ENCODE measurements around the gene CEACAM3. TPM values are rescaled to one million over a fixed set of nuclear protein-coding genes. Genes with fewer than 3 reads are reported as not detected.

The CEACAM3 gene
- total RNA-seq, 1 donor: not detected

GRCh38 chr19:41799444-41800000 is 3.1 kb downstream of the CEACAM3 start:
- Histone ChIP-seq H4K20me1 (ENCODE audit: insufficient read depth, low read length) (no peaks in the 10 kb centered on the region), H2AFZ (ENCODE audit: low read length) (no peak overlapping the region), H3K36me3 (ENCODE audit: insufficient read depth, low read length) (no peaks in the 10 kb centered on the region), H3K4me2 (ENCODE audit: insufficient read depth, low read length) (no peak overlapping the region), H3K79me2 (ENCODE audit: insufficient read depth, low read length) (no peaks in the 10 kb centered on the region), H3K27me3 (ENCODE audit: insufficient read depth, low read length) (no peaks in the 10 kb centered on the region), H3K27ac (ENCODE audit: low read depth, low read length) (no peak overlapping the region), H3K4me1 (ENCODE audit: insufficient read depth, low read length) (no peaks in the 10 kb centered on the region), H3K9me3 (ENCODE audit: low read depth, low read length) (no peaks in the 10 kb centered on the region), H3K4me3 (ENCODE audit: insufficient read depth, low read length) (no peak overlapping the region)
- no peak for TF ChIP-seq CTCF (IDR thresholded peaks at IDR 0.05; ENCODE audit: extremely low read depth, low read depth, low read length)
- DNase-seq (ENCODE audit: insufficient read length, low spot score, missing footprints): no peak

GRCh38 chr19:41801031-41801430 is 4.6 kb downstream of the CEACAM3 start:
- no peak for DNase-seq (ENCODE audit: insufficient read length, low spot score, missing footprints)
- no peak for TF ChIP-seq CTCF (IDR thresholded peaks at IDR 0.05; ENCODE audit: extremely low read depth, low read depth, low read length)
- no peaks in the 10 kb centered on the region for H3K9me3 ChIP-seq (ENCODE audit: low read depth, low read length)
- H3K36me3 ChIP-seq (ENCODE audit: insufficient read depth, low read length): no peaks in the 10 kb centered on the region
- no peak overlapping the region for H3K4me2 ChIP-seq (ENCODE audit: insufficient read depth, low read length)
- H4K20me1 ChIP-seq (ENCODE audit: insufficient read depth, low read length): no peaks in the 10 kb centered on the region
- no peak overlapping the region for H3K27ac ChIP-seq (ENCODE audit: low read depth, low read length)
- H3K4me1 ChIP-seq (ENCODE audit: insufficient read depth, low read length): no peaks in the 10 kb centered on the region
- H3K27me3 ChIP-seq (ENCODE audit: insufficient read depth, low read length): no peaks in the 10 kb centered on the region
- H3K4me3 ChIP-seq (ENCODE audit: insufficient read depth, low read length): no peak overlapping the region
- H2AFZ ChIP-seq (ENCODE audit: low read length): no peak overlapping the region
- H3K79me2 ChIP-seq (ENCODE audit: insufficient read depth, low read length): no peaks in the 10 kb centered on the region

- H3K27ac ChIP-seq (ENCODE audit: low read depth, low read length): no peak overlapping the region
- no peak for DNase-seq (ENCODE audit: insufficient read length, low spot score, missing footprints)
- H3K4me1 ChIP-seq (ENCODE audit: insufficient read depth, low read length): no peaks in the 10 kb centered on the region
- H3K27me3 ChIP-seq (ENCODE audit: insufficient read depth, low read length): no peaks in the 10 kb centered on the region
- H3K4me3 ChIP-seq (ENCODE audit: insufficient read depth, low read length): no peak overlapping the region
- H3K4me2 ChIP-seq (ENCODE audit: insufficient read depth, low read length): no peak overlapping the region
- H3K79me2 ChIP-seq (ENCODE audit: insufficient read depth, low read length): no peaks in the 10 kb centered on the region
- no peak overlapping the region for H2AFZ ChIP-seq (ENCODE audit: low read length)
- no peak for TF ChIP-seq CTCF (IDR thresholded peaks at IDR 0.05; ENCODE audit: extremely low read depth, low read depth, low read length)
- no peaks in the 10 kb centered on the region for H4K20me1 ChIP-seq (ENCODE audit: insufficient read depth, low read length)
- no peaks in the 10 kb centered on the region for H3K36me3 ChIP-seq (ENCODE audit: insufficient read depth, low read length)
- H3K9me3 ChIP-seq (ENCODE audit: low read depth, low read length): no peaks in the 10 kb centered on the region
Observed at GRCh38 chr19:41801792-41802211, 5.4 kb downstream of the CEACAM3 start.

GRCh38 chr19:41802770-41803169 is 6.4 kb downstream of the CEACAM3 start:
- Histone ChIP-seq H3K27ac (ENCODE audit: low read depth, low read length) (no peak overlapping the region), H3K4me1 (ENCODE audit: insufficient read depth, low read length) (no peaks in the 10 kb centered on the region), H2AFZ (ENCODE audit: low read length) (no peak overlapping the region), H3K4me2 (ENCODE audit: insufficient read depth, low read length) (no peak overlapping the region), H3K36me3 (ENCODE audit: insufficient read depth, low read length) (no peaks in the 10 kb centered on the region), H3K27me3 (ENCODE audit: insufficient read depth, low read length) (no peaks in the 10 kb centered on the region), H3K79me2 (ENCODE audit: insufficient read depth, low read length) (no peaks in the 10 kb centered on the region), H3K4me3 (ENCODE audit: insufficient read depth, low read length) (no peak overlapping the region), H4K20me1 (ENCODE audit: insufficient read depth, low read length) (no peaks in the 10 kb centered on the region), H3K9me3 (ENCODE audit: low read depth, low read length) (no peaks in the 10 kb centered on the region)
- TF ChIP-seq CTCF (IDR thresholded peaks at IDR 0.05; ENCODE audit: extremely low read depth, low read depth, low read length): no peak
- no peak for DNase-seq (ENCODE audit: insufficient read length, low spot score, missing footprints)

Measured in osteoblast (primary cell).